Peyer's patch (tissue), 4 donors: ENCODE data around the gene PRSS8.
"Not testable (repeated sequence)": the region's sequence is repeated elsewhere in the genome, so short reads cannot be mapped to it uniquely, and the experiment has no call there.

ENCODE experiments used
- POLR2A ChIP-seq, 2 donors: fragments of 450-650 bp; IDR thresholded peaks; one replicate each; pipeline ENCODE4 v1.5.1; 2017; ENCODE audit warnings: antibody characterized with exemption in 2 of 2, mild to moderate bottlenecking in 2 of 2, moderate library complexity in 2 of 2
- TF ChIP-seq, protein P1 (sequence below), 6 experiments: fragments of 450-650 bp in 4 of 6; fragments of 200-600 bp in 2 of 6; sonication (generic) in 1 of 6; IDR thresholded peaks; one replicate each; pipeline ENCODE4 v1.5.1; 2017 to 2019; ENCODE audit warnings: antibody characterized with exemption in 6 of 6, mild to moderate bottlenecking in 3 of 6, moderate library complexity in 1 of 6

DNA sequence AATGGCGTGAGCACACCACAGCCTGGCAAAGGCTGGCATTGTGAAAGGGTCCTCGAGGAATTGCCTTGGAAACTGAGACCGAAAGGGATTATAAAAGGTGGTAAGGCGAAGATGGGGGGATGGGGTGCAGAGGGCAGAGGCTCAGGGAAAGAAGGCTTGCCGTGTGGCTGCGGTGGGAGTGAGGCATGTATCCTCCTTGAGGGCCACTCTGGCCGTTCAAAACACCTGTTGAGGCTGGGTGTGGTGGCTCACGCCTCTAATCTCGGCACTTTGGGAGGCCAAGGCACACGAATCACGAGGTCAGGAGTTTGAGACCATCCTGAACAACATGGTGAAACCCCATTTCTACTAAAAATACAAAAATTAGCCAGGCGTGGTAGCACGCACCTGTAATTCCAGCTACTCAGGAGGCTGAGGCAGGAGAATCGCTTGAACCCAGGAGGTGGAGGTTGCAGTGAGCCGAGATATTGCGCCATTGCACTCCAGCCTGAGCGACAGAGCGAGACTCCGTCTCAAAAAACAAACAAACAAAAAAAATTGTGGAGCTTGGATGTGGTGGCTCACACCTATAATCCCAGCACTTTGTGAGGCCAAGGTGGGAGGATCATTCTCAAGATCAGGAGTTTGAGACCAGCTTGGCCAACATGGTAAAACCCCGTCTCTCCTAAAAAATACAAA is 1.4 kb upstream of the PRSS8 start:
- TF ChIP-seq, protein P1, sequence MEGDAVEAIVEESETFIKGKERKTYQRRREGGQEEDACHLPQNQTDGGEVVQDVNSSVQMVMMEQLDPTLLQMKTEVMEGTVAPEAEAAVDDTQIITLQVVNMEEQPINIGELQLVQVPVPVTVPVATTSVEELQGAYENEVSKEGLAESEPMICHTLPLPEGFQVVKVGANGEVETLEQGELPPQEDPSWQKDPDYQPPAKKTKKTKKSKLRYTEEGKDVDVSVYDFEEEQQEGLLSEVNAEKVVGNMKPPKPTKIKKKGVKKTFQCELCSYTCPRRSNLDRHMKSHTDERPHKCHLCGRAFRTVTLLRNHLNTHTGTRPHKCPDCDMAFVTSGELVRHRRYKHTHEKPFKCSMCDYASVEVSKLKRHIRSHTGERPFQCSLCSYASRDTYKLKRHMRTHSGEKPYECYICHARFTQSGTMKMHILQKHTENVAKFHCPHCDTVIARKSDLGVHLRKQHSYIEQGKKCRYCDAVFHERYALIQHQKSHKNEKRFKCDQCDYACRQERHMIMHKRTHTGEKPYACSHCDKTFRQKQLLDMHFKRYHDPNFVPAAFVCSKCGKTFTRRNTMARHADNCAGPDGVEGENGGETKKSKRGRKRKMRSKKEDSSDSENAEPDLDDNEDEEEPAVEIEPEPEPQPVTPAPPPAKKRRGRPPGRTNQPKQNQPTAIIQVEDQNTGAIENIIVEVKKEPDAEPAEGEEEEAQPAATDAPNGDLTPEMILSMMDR (IDR thresholded peaks at IDR 0.05) = not testable (repeated sequence)
- TF ChIP-seq POLR2A (IDR thresholded peaks at IDR 0.05) = not testable (repeated sequence)
